Stimulated activated effector memory CD8-positive, alpha-beta T cell treated with anti-CD3 and anti-CD28 coated beads, Interleukin-12 subunit alpha, Interleukin-12 subunit beta, amount 100 ng/mL, for 72 hours (primary cell): ENCODE measurements around the gene KCNMB2.
"Not testable (repeated sequence)": the region's sequence is repeated elsewhere in the genome, so short reads cannot be mapped to it uniquely, and the experiment has no call there.

Source experiments
- ATAC-seq: fragments of 150-1000 bp; cut with Tn5 transposase; 2 replicates; pipeline ENCODE4 v1.10.0; 2021
- DNase-seq, 2 donors: peaks; one replicate each; pipeline ENCODE4 v3.0.0; 2021 to 2022; ENCODE audit warnings: low spot score in 2 of 2
- H3K27ac Mint-ChIP-seq: one replicate; pipeline ENCODE4 v1.8.0; 2022; ENCODE audit warnings: mild to moderate bottlenecking, mixed read lengths
- H3K36me3 Mint-ChIP-seq: one replicate; pipeline ENCODE4 v1.8.0; 2022; ENCODE audit warnings: mild to moderate bottlenecking, mixed read lengths
- H3K4me1 Mint-ChIP-seq: one replicate; pipeline ENCODE4 v1.8.0; 2022; ENCODE audit warnings: mixed read lengths
- H3K4me3 Mint-ChIP-seq: one replicate; pipeline ENCODE4 v1.8.0; 2022; ENCODE audit warnings: mild to moderate bottlenecking, mixed read lengths
- H3K9me3 Mint-ChIP-seq: one replicate; pipeline ENCODE4 v1.8.0; 2022; ENCODE audit warnings: mixed read lengths

The KCNMB2 gene

GRCh38 chr3:178840586-178840985, 304.4 kb downstream of the KCNMB2 start:
- no peak overlapping the region for H3K4me3 Mint-ChIP-seq
- ATAC-seq (no peak), DNase-seq (no peak)
- no peaks in the 10 kb centered on the region for H3K36me3 Mint-ChIP-seq
- H3K27ac Mint-ChIP-seq: no peak overlapping the region
- H3K9me3 Mint-ChIP-seq: peaks cover 5% of the 10 kb centered on the region
- no peaks in the 10 kb centered on the region for H3K4me1 Mint-ChIP-seq

- H3K4me1 Mint-ChIP-seq: no peaks in the 10 kb centered on the region
- ATAC-seq (no peak), DNase-seq (no peak)
- no peak overlapping the region for H3K4me3 Mint-ChIP-seq
- no peaks in the 10 kb centered on the region for H3K36me3 Mint-ChIP-seq
- H3K9me3 Mint-ChIP-seq: peaks cover 5% of the 10 kb centered on the region
- no peak overlapping the region for H3K27ac Mint-ChIP-seq
These were observed 304.8 kb downstream of the KCNMB2 start for GRCh38 chr3:178841011-178841410.

- H3K4me3 Mint-ChIP-seq: no peak overlapping the region
- no peaks in the 10 kb centered on the region for H3K36me3 Mint-ChIP-seq
- no peaks in the 10 kb centered on the region for H3K4me1 Mint-ChIP-seq
- ATAC-seq (no peak), DNase-seq (no peak)
- H3K9me3 Mint-ChIP-seq: peaks cover 4% of the 10 kb centered on the region
- H3K27ac Mint-ChIP-seq: no peak overlapping the region
These were observed 308.7 kb downstream of the KCNMB2 start for GRCh38 chr3:178844916-178845315.

DNA sequence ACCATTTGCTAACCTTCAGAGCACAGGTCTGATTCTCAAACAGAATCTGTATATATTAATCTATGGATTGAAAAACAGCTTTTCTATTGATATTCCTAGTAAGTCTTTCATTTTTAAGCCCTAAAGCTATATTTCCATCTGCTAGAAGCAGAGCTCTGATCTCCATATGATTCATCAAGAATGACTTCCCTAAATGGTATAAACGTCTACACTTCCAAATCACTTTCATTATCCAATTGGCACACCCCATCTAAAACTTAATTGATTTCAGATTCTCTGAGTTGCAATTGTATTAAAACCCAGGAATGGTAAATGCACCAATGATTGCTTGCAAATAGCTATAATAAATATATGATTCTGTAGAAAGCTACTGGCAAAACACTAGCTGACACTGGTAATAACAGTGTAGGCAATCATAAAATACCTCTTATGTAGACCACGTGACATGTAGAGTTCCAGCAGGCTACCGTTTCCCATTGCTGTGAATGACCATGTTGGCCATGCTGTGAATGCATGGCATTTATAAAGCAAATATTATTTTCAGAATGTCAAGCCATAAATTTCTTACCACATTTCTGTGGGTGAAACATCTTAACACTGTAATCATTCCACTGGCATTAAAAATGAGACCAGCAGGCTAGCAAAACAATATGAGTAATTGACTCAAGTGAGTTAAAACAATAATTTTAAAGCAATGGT, 309.3 kb downstream of the KCNMB2 start:
- no peaks in the 10 kb centered on the region for H3K4me1 Mint-ChIP-seq
- DNase-seq (no peak), ATAC-seq (no peak)
- no peak overlapping the region for H3K27ac Mint-ChIP-seq
- no peaks in the 10 kb centered on the region for H3K36me3 Mint-ChIP-seq
- H3K4me3 Mint-ChIP-seq: no peak overlapping the region
- peaks cover 6% of the 10 kb centered on the region for H3K9me3 Mint-ChIP-seq

GRCh38 chr3:178847190-178847589, 311.0 kb downstream of the KCNMB2 start:
- ATAC-seq (no peak), DNase-seq (no peak)
- no peaks in the 10 kb centered on the region for H3K4me1 Mint-ChIP-seq
- no peak overlapping the region for H3K27ac Mint-ChIP-seq
- no peaks in the 10 kb centered on the region for H3K36me3 Mint-ChIP-seq
- peaks cover 4% of the 10 kb centered on the region for H3K9me3 Mint-ChIP-seq
- H3K4me3 Mint-ChIP-seq: no peak overlapping the region

GRCh38 chr3:178849199-178849910, 313.1 kb downstream of the KCNMB2 start:
- ATAC-seq: no peak
- H3K4me3 Mint-ChIP-seq: no peak overlapping the region
- DNase-seq: no peak
- no peaks in the 10 kb centered on the region for H3K4me1 Mint-ChIP-seq
- H3K27ac Mint-ChIP-seq: no peak overlapping the region
- H3K36me3 Mint-ChIP-seq: no peaks in the 10 kb centered on the region
- H3K9me3 Mint-ChIP-seq: peaks cover 4% of the 10 kb centered on the region

- H3K4me3 Mint-ChIP-seq: no peak overlapping the region
- no peak overlapping the region for H3K27ac Mint-ChIP-seq
- DNase-seq: no peak
- ATAC-seq: no peak
- H3K36me3 Mint-ChIP-seq: no peaks in the 10 kb centered on the region
- peaks cover 4% of the 10 kb centered on the region for H3K9me3 Mint-ChIP-seq
- no peaks in the 10 kb centered on the region for H3K4me1 Mint-ChIP-seq
These were observed 314.4 kb downstream of the KCNMB2 start for GRCh38 chr3:178850450-178851190.

GRCh38 chr3:178851564-178851963, 315.3 kb downstream of the KCNMB2 start:
- Mint-ChIP-seq H3K36me3 (no peaks in the 10 kb centered on the region), H3K9me3 (peaks cover 4% of the 10 kb centered on the region), H3K4me3 (no peak overlapping the region), H3K4me1 (no peaks in the 10 kb centered on the region), H3K27ac (no peak overlapping the region)
- ATAC-seq (no peak), DNase-seq (no peak)

GRCh38 chr3:178856804-178857203, 320.6 kb downstream of the KCNMB2 start:
- Mint-ChIP-seq H3K36me3 (no peaks in the 10 kb centered on the region), H3K4me1 (no peaks in the 10 kb centered on the region), H3K9me3 (no peaks in the 10 kb centered on the region), H3K27ac (no peak overlapping the region), H3K4me3 (no peak overlapping the region)
- ATAC-seq (no peak), DNase-seq (no peak)

GRCh38 chr3:178859386-178859785, 323.1 kb downstream of the KCNMB2 start:
- Mint-ChIP-seq H3K9me3 (no peaks in the 10 kb centered on the region), H3K36me3 (no peaks in the 10 kb centered on the region), H3K4me1 (no peaks in the 10 kb centered on the region), H3K4me3 (no peak overlapping the region), H3K27ac (no peak overlapping the region)
- ATAC-seq: no peak
- no peak for DNase-seq

- not testable (repeated sequence) for H3K4me3 Mint-ChIP-seq, H3K27ac Mint-ChIP-seq, H3K4me1 Mint-ChIP-seq, ATAC-seq, H3K9me3 Mint-ChIP-seq, DNase-seq, H3K36me3 Mint-ChIP-seq
These were observed 323.7 kb downstream of the KCNMB2 start for GRCh38 chr3:178859900-178860436.

DNA sequence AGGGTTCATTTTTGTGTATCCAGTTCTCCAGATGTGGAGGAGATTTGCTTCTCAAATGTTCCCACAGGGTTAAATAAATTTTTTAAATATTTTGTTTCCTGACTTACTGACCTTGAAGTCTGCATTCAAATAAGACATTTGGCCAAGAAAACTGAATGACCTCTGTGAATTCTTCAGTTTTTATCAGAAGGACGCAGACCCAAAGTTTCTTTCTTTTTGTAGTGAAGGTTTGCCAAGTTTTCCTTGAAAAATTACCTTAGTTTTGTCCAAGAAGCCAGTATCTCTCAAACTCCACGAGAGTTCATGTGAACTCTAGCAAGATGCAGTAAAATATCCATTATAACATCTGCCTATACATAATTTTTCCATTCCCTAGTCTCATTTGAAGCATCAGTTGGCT, 332.4 kb downstream of the KCNMB2 start:
- no peak overlapping the region for H3K27ac Mint-ChIP-seq
- ATAC-seq (no peak), DNase-seq (no peak)
- no peaks in the 10 kb centered on the region for H3K4me1 Mint-ChIP-seq
- H3K4me3 Mint-ChIP-seq: no peak overlapping the region
- H3K36me3 Mint-ChIP-seq: no peaks in the 10 kb centered on the region
- peaks cover 3% of the 10 kb centered on the region for H3K9me3 Mint-ChIP-seq

GRCh38 chr3:178870085-178870484, 333.8 kb downstream of the KCNMB2 start:
- H3K9me3 Mint-ChIP-seq: peaks cover 3% of the 10 kb centered on the region
- no peak for ATAC-seq
- H3K27ac Mint-ChIP-seq: no peak overlapping the region
- no peak overlapping the region for H3K4me3 Mint-ChIP-seq
- DNase-seq: no peak
- H3K36me3 Mint-ChIP-seq: no peaks in the 10 kb centered on the region
- H3K4me1 Mint-ChIP-seq: no peaks in the 10 kb centered on the region

DNA sequence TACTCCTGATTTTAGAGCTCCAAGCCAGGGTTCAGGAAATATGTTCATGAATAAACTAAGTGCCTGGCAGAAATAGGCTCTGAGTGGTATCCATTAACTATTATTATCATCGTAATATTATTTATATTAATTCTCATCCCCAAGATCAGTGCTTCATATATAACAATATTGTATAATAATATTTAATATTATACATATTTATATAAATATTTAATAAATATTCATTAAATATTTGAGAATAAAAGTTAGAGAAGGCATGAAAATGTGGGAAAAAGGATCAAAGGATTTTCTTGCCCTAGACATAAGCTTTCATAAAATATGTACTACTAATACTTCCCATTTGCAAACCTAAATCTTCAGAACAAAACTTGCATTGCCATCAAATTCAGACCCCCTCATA, 338.9 kb downstream of the KCNMB2 start:
- Mint-ChIP-seq H3K4me1 (no peaks in the 10 kb centered on the region), H3K27ac (no peak overlapping the region), H3K4me3 (no peak overlapping the region), H3K36me3 (no peaks in the 10 kb centered on the region), H3K9me3 (peaks cover under 1% of the 10 kb centered on the region)
- ATAC-seq (no peak), DNase-seq (no peak)

DNA sequence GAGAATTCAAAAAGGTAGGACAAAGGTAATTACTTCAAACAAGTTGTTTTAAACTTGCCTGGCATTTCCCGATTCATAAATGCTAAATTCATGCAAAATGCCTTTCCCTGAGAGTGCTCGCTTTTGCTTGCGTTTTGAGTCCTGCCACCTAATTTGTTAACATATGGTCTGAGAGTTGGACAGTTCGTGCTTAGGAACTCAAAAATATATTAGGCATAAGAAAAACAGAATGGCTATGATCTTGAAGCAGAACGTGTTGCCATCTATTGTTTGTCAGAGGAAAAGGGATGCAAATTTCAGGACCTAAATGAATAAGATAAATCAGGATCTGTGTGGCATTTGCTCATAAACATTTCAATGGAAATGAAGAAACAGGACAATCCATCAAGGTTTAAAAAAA, 339.6 kb downstream of the KCNMB2 start:
- Mint-ChIP-seq H3K4me3 (no peak overlapping the region), H3K27ac (no peak overlapping the region), H3K36me3 (no peaks in the 10 kb centered on the region), H3K4me1 (no peaks in the 10 kb centered on the region), H3K9me3 (no peaks in the 10 kb centered on the region)
- ATAC-seq: no peak
- DNase-seq: no peak
